Osteocyte (in vitro differentiated cells): ENCODE results near the gene EXOC4. TPM values are rescaled to one million over a fixed set of nuclear protein-coding genes. Genes with fewer than 3 reads are reported as not detected.

Source experiments
- DNase-seq: peaks from one replicate; pipeline ENCODE4 v3.0.0; 2021; ENCODE audit warnings: mixed read lengths; ENCODE audit not compliant: unreplicated experiment; ENCODE audit errors: extremely low spot score
- H3K27ac Mint-ChIP-seq: one replicate; pipeline ENCODE4 v1.8.0; 2021; ENCODE audit warnings: mild to moderate bottlenecking, mixed read lengths; ENCODE audit not compliant: unreplicated experiment
- H3K27me3 Mint-ChIP-seq: one replicate; pipeline ENCODE4 v1.8.0; 2021; ENCODE audit warnings: mixed read lengths; ENCODE audit not compliant: unreplicated experiment
- H3K36me3 Mint-ChIP-seq: one replicate; pipeline ENCODE4 v1.8.0; 2021; ENCODE audit warnings: mixed read lengths; ENCODE audit not compliant: unreplicated experiment
- H3K4me1 Mint-ChIP-seq: one replicate; pipeline ENCODE4 v1.8.0; 2021; ENCODE audit warnings: mixed read lengths; ENCODE audit not compliant: unreplicated experiment
- H3K4me3 Mint-ChIP-seq: one replicate; pipeline ENCODE4 v1.8.0; 2021; ENCODE audit warnings: mild to moderate bottlenecking, moderate library complexity, mixed read lengths; ENCODE audit not compliant: unreplicated experiment
- H3K9me3 Mint-ChIP-seq: one replicate; pipeline ENCODE4 v1.8.0; 2021; ENCODE audit warnings: mixed read lengths; ENCODE audit not compliant: unreplicated experiment
- total RNA-seq: library from RNA; stranded (reverse); gene quantifications from 2 replicates; pipeline ENCODE4 v1.2.1, GENCODE V29; 2021
- TF ChIP-seq, protein P1 (sequence below): fragments of 200-600 bp; sonication (generic); IDR thresholded peaks from 2 replicates; pipeline ENCODE4 v1.5.0; 2021; ENCODE audit warnings: antibody characterized with exemption, mild to moderate bottlenecking, moderate library complexity

Gene EXOC4
- total RNA-seq, 1 donor from 2014 or later, result 99.9 TPM

DNA sequence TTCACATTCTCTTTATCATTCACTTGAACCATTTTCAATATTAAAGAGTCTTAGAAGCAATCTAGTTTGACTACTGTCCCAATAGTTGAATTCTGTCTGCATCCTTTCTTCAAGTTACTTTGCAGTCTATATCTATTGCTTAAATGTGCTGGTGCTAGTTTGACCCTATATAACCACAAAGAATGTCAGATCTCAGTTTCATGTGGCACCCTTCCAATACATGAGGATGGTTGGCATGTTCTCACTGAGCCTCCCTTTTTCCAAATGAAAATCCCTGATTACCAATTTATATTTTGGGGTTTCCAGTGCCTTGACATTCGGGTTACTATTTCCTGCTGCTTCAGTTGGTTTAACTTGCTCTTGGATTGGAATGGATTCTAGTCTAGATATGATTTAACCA lies 292.7 kb downstream of the EXOC4 start:
- TF ChIP-seq, protein P1, sequence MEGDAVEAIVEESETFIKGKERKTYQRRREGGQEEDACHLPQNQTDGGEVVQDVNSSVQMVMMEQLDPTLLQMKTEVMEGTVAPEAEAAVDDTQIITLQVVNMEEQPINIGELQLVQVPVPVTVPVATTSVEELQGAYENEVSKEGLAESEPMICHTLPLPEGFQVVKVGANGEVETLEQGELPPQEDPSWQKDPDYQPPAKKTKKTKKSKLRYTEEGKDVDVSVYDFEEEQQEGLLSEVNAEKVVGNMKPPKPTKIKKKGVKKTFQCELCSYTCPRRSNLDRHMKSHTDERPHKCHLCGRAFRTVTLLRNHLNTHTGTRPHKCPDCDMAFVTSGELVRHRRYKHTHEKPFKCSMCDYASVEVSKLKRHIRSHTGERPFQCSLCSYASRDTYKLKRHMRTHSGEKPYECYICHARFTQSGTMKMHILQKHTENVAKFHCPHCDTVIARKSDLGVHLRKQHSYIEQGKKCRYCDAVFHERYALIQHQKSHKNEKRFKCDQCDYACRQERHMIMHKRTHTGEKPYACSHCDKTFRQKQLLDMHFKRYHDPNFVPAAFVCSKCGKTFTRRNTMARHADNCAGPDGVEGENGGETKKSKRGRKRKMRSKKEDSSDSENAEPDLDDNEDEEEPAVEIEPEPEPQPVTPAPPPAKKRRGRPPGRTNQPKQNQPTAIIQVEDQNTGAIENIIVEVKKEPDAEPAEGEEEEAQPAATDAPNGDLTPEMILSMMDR, result no peak
- Mint-ChIP-seq H3K4me1 (peaks cover 13% of the 10 kb centered on the region), H3K4me3 (no peak overlapping the region), H3K27me3 (no peaks in the 10 kb centered on the region), H3K9me3 (no peaks in the 10 kb centered on the region), H3K36me3 (no peaks in the 10 kb centered on the region), H3K27ac (no peak overlapping the region)
- no peak for DNase-seq

DNA sequence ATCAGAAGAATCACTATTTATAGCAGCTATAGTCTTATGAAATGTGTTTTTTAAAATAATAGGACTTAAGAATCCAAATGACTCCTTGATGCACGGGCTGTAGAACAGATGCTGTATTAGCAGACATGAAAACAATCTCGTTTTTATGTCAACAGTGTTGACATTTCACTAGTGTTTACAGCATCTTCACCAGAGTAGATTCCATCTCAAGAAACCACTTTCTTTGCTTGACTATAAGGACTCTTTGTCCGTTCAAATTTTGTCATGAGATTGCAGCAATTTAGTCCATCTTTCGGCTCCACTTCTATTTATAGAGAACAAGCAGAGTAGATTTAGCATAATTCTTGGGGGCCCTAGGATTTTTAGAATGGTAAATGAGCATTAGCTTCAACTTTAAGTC lies 295.1 kb downstream of the EXOC4 start:
- H3K9me3 Mint-ChIP-seq, result no peaks in the 10 kb centered on the region
- H3K36me3 Mint-ChIP-seq, result no peaks in the 10 kb centered on the region
- TF ChIP-seq, protein P1, result no peak
- H3K4me1 Mint-ChIP-seq, result peaks cover 13% of the 10 kb centered on the region
- no peaks in the 10 kb centered on the region for H3K27me3 Mint-ChIP-seq
- H3K4me3 Mint-ChIP-seq, result no peak overlapping the region
- H3K27ac Mint-ChIP-seq, result no peak overlapping the region
- no peak for DNase-seq

DNA sequence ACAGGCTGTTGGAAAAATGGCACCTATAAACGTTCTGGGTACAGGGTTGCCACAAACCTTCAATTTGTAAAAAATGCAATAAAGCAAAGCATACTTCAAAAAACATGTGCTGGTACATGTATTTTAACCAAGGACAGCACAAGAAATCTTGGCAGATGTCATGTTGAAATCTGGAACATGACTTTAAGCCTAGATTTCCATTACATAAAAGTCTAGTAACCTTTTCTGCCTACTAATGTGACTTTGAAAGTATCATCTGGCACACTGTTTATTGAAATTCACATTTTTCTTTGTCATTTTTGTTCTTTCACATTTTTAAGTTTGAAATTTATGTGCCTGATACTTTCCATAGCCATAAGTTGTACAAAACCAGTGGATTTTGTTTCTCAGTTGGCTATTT lies 296.8 kb downstream of the EXOC4 start:
- Mint-ChIP-seq H3K27ac (no peak overlapping the region), H3K36me3 (no peaks in the 10 kb centered on the region)
- TF ChIP-seq, protein P1, result no peak

DNA sequence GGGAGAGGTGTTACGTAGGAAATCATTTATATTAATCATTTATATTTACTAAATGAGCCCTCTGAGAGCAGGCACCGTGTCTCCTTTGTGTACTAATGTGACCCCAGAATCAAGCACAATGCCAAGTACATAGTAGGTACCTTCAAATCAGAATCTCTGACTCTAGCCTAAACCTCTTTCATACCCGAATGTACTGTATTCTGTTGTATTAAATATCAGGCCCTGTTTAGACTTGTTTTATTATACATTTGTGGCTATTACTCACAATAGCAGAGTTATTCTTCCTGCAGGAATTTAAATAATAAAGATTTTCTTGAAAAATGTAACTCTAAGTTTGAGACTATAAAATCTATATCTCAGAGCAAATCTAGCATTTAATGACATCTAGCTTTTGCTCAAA lies 297.3 kb downstream of the EXOC4 start:
- Mint-ChIP-seq H3K4me3 (no peak overlapping the region), H3K9me3 (no peaks in the 10 kb centered on the region), H3K36me3 (no peaks in the 10 kb centered on the region), H3K4me1 (peaks cover 8% of the 10 kb centered on the region), H3K27me3 (no peaks in the 10 kb centered on the region), H3K27ac (no peak overlapping the region)
- no peak for DNase-seq
- TF ChIP-seq, protein P1, result no peak

More for the DNA sequence above, 296.8 kb downstream of the EXOC4 start:
- no peak overlapping the region for H3K4me3 Mint-ChIP-seq
- no peak for DNase-seq
- H3K4me1 Mint-ChIP-seq, result peaks cover 10% of the 10 kb centered on the region
- H3K27me3 Mint-ChIP-seq, result no peaks in the 10 kb centered on the region
- H3K9me3 Mint-ChIP-seq, result no peaks in the 10 kb centered on the region

DNA sequence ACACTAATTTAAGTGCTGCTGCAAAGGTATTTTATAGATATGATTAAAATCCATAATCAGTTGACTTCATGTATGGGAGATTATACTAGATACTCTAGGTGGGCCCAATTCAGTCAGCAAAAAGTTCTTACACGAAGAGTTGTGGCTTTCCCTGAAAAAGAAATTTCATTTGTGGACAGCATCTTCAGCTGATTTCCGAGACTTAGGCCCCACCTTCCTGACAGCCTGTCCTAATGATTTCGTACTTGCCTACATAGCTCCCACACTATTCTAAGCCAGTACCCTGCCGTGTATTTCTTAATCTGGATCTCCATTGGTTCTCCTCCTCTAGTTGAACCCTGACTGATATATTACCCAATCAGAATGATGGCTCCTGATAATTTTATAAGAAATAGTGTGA lies 297.9 kb downstream of the EXOC4 start:
- DNase-seq, result no peak
- no peak overlapping the region for H3K27ac Mint-ChIP-seq
- no peak overlapping the region for H3K4me3 Mint-ChIP-seq
- no peaks in the 10 kb centered on the region for H3K27me3 Mint-ChIP-seq
- H3K9me3 Mint-ChIP-seq, result no peaks in the 10 kb centered on the region
- H3K4me1 Mint-ChIP-seq, result peaks cover 1% of the 10 kb centered on the region
- TF ChIP-seq, protein P1, result no peak
- H3K36me3 Mint-ChIP-seq, result no peaks in the 10 kb centered on the region
